ENCODE measurements around the gene PTPRJ. TPM values are rescaled to one million over a fixed set of nuclear protein-coding genes. Genes with fewer than 3 reads are reported as not detected.

PTPRJ gene
- total RNA-seq, 1 donor from 2014 or later: 4.7 TPM

DNA sequence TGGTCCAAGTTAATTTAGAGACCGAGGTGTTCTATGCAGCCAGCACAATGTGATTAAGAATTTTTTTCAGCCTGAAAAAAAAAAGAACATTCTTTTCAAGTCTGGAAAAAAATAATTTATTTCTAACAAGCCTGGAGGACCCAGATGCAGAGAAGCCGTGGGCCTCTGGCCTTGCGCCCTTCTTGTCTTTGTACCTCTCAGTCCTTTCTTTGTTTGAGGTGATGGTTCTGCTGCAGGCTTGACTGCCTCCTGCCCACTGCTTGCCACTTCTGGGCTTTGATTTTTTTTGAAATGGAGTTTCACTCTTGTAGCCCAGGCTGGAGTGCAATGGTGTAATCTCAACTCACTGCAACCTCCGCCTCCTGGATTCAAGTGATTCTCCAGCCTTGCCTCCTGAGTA lies 7.2 kb upstream of the PTPRJ start:
- Histone ChIP-seq H3K9me3 (no peaks in the 10 kb centered on the region), H3K4me1 (peaks cover 10% of the 10 kb centered on the region), H3K27ac (no peak overlapping the region), H3K36me3 (no peaks in the 10 kb centered on the region), H3K4me3 (no peak overlapping the region), H3K27me3 (no peaks in the 10 kb centered on the region)
- TF ChIP-seq CTCF (IDR thresholded peaks at IDR 0.05) (no peak), POLR2AphosphoS5 (IDR thresholded peaks at IDR 0.05; ENCODE audit: insufficient read depth in 1 of 2, low read depth in 1 of 2) (no peak), POLR2A (IDR thresholded peaks at IDR 0.05) (no peak)
- intact Hi-C loops (cut with DNase I): no loop called here
- no peak for DNase-seq (ENCODE audit: extremely low spot score in 2 of 2)

GRCh38 chr11:47976931-47977330 lies 3.4 kb upstream of the PTPRJ start:
- no peak for TF ChIP-seq CTCF (IDR thresholded peaks at IDR 0.05)

DNA sequence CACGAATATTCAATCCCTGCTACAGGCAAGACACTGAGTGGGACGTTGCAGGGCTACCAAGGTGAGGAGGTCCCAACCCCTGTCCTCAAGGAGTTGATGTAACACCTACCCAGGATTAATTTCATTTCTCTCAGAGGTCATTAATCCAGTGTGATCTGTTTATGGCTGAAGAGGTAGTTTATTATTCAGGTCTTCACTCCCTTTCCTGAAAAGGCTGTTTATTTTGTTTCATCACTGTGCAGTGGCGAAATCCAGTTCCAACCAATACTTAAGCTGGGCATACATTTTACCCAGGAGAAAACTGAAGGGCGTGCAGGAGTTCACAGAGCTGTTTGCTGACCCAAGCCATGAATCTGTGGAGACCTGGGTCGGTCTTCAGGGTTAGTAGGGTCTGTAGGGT lies 2.7 kb upstream of the PTPRJ start:
- Histone ChIP-seq H3K27me3 (no peaks in the 10 kb centered on the region), H3K4me3 (no peak overlapping the region), H3K9me3 (no peaks in the 10 kb centered on the region), H3K27ac (no peak overlapping the region), H3K36me3 (no peaks in the 10 kb centered on the region), H3K4me1 (peaks cover 24% of the 10 kb centered on the region)
- DNase-seq (ENCODE audit: extremely low spot score in 2 of 2): no peak
- TF ChIP-seq CTCF (IDR thresholded peaks at IDR 0.05): no peak
- TF ChIP-seq POLR2A (IDR thresholded peaks at IDR 0.05): no peak
- TF ChIP-seq POLR2AphosphoS5 (IDR thresholded peaks at IDR 0.05; ENCODE audit: insufficient read depth in 1 of 2, low read depth in 1 of 2): no peak
- intact Hi-C loops (cut with DNase I): no loop called here

More at GRCh38 chr11:47976931-47977330, 3.4 kb upstream of the PTPRJ start:
- Histone ChIP-seq H3K4me1 (peaks cover 19% of the 10 kb centered on the region), H3K36me3 (no peaks in the 10 kb centered on the region), H3K27ac (no peak overlapping the region), H3K27me3 (no peaks in the 10 kb centered on the region), H3K4me3 (no peak overlapping the region), H3K9me3 (no peaks in the 10 kb centered on the region)
- intact Hi-C loops (cut with DNase I): no loop called here
- DNase-seq (ENCODE audit: extremely low spot score in 2 of 2): no peak

- peak overlapping the region; percentile 84 for H3K27ac ChIP-seq
- no peak for DNase-seq (ENCODE audit: extremely low spot score in 2 of 2)
- no peaks in the 10 kb centered on the region for H3K9me3 ChIP-seq
- TF ChIP-seq CTCF (IDR thresholded peaks at IDR 0.05) (no peak), POLR2AphosphoS5 (IDR thresholded peaks at IDR 0.05; ENCODE audit: insufficient read depth in 1 of 2, low read depth in 1 of 2) (no peak), POLR2A (IDR thresholded peaks at IDR 0.05) (no peak)
- peaks cover 15% of the 10 kb centered on the region for H3K4me1 ChIP-seq
- intact Hi-C loops (cut with DNase I): no loop called here
- H3K27me3 ChIP-seq: no peaks in the 10 kb centered on the region
- H3K4me3 ChIP-seq: peak overlapping the region; percentile 84 to 97
- no peaks in the 10 kb centered on the region for H3K36me3 ChIP-seq
Observed at GRCh38 chr11:47979378-47980087, 826 bp upstream of the PTPRJ start.

GRCh38 chr11:47980907-47981621 lies 705 bp downstream of the PTPRJ start:
- peaks cover 14% of the 10 kb centered on the region for H3K4me1 ChIP-seq
- H3K9me3 ChIP-seq: no peaks in the 10 kb centered on the region
- no peaks in the 10 kb centered on the region for H3K27me3 ChIP-seq
- intact Hi-C loops (cut with DNase I): no loop called here
- DNase-seq (ENCODE audit: extremely low spot score in 2 of 2): no peak
- no peaks in the 10 kb centered on the region for H3K36me3 ChIP-seq
- peak overlapping the region; percentile 84 for H3K27ac ChIP-seq
- no peak for TF ChIP-seq CTCF (IDR thresholded peaks at IDR 0.05)
- TF ChIP-seq POLR2AphosphoS5 (IDR thresholded peaks at IDR 0.05; ENCODE audit: insufficient read depth in 1 of 2, low read depth in 1 of 2): no peak
- no peak for TF ChIP-seq POLR2A (IDR thresholded peaks at IDR 0.05)
- H3K4me3 ChIP-seq: peak overlapping the region; percentile 84 to 97

Data from vagina (tissue), 2 donors.